Smooth muscle cell (in vitro differentiated cells): ENCODE measurements around the gene BCL2L12. TPM values are rescaled to one million over a fixed set of nuclear protein-coding genes. Genes with fewer than 3 reads are reported as not detected.

ENCODE experiments used
- DNase-seq: peaks from one replicate; lab custom pipeline; 2025; ENCODE audit not compliant: unreplicated experiment; lab: John Stamatoyannopoulos, UW
- H2AFZ ChIP-seq: fragments of 200-600 bp; sonication (generic); 2 replicates; pipeline ENCODE4 v1.6.0; 2016; ENCODE audit warnings: antibody characterized with exemption, low read depth, mild to moderate bottlenecking
- H3F3A ChIP-seq: fragments of 200-600 bp; sonication (generic); 2 replicates; pipeline ENCODE4 v1.6.0; 2017; ENCODE audit warnings: antibody characterized with exemption, low read depth
- H3K27ac ChIP-seq: fragments of 200-600 bp; sonication (generic); 2 replicates; pipeline ENCODE4 v1.5.1; 2016; ENCODE audit warnings: low read depth, mild to moderate bottlenecking
- H3K27me3 ChIP-seq: fragments of 200-600 bp; sonication (generic); 2 replicates; pipeline ENCODE4 v1.6.1; 2016; ENCODE audit warnings: low read depth, mild to moderate bottlenecking
- H3K36me3 ChIP-seq: fragments of 200-600 bp; sonication (generic); 2 replicates; pipeline ENCODE4 v1.5.1; 2016; ENCODE audit warnings: low read depth
- H3K4me1 ChIP-seq: fragments of 200-600 bp; sonication (generic); 2 replicates; pipeline ENCODE4 v1.5.1; 2016; ENCODE audit warnings: low read depth
- H3K4me2 ChIP-seq: fragments of 200-600 bp; sonication (generic); 2 replicates; pipeline ENCODE4 v1.6.0; 2016; ENCODE audit warnings: mild to moderate bottlenecking
- H3K4me3 ChIP-seq: fragments of 200-600 bp; sonication (generic); 2 replicates; pipeline ENCODE4 v1.5.1; 2016; ENCODE audit warnings: mild to moderate bottlenecking
- H3K79me2 ChIP-seq: fragments of 200-600 bp; sonication (generic); 2 replicates; pipeline ENCODE4 v1.6.0; 2016; ENCODE audit warnings: low read depth, mild to moderate bottlenecking
- H3K9ac ChIP-seq: fragments of 200-600 bp; sonication (generic); 2 replicates; pipeline ENCODE4 v1.6.0; 2016; ENCODE audit warnings: low read depth
- H3K9me3 ChIP-seq: fragments of 200-600 bp; sonication (generic); replicated peaks from 2 replicates; pipeline ENCODE4 v1.5.1; 2016; ENCODE audit warnings: low read depth
- H4K20me1 ChIP-seq: fragments of 200-600 bp; sonication (generic); 2 replicates; pipeline ENCODE4 v1.6.0; 2016; ENCODE audit warnings: low read depth
- WGBS: methylation state at CpG from one replicate; pipeline ENCODE4 v1.1.7; 2016; ENCODE audit warnings: low lambda C conversion rate; 5-methylcytosine and 5-hydroxymethylcytosine counted together
- polyA plus RNA-seq: library from polyadenylated mRNA; unstranded; fragments of >200 nt; fragmentation: Nextera tagmentation; extraction: Ambion mirVana; gene quantifications from 2 replicates; pipeline ENCODE4 v1.2.1, GENCODE V29; 2016
- total RNA-seq: library from RNA; depleted of rRNA; stranded (reverse); fragments of >200 nt; gene quantifications from 2 replicates; pipeline ENCODE4 v1.2.3, GENCODE V29; 2014
- TF ChIP-seq, protein P1 (sequence below): fragments of 200-600 bp; sonication (generic); IDR thresholded peaks from 2 replicates; pipeline ENCODE4 v1.5.1; 2017; ENCODE audit warnings: borderline replicate concordance, mild to moderate bottlenecking, antibody characterized with exemption; ENCODE audit not compliant: insufficient read depth, poor library complexity, severe bottlenecking

The BCL2L12 gene
- total and polyA plus RNA-seq, 2 experiments from 2014 or later = 10.8 to 34.0 TPM

DNA sequence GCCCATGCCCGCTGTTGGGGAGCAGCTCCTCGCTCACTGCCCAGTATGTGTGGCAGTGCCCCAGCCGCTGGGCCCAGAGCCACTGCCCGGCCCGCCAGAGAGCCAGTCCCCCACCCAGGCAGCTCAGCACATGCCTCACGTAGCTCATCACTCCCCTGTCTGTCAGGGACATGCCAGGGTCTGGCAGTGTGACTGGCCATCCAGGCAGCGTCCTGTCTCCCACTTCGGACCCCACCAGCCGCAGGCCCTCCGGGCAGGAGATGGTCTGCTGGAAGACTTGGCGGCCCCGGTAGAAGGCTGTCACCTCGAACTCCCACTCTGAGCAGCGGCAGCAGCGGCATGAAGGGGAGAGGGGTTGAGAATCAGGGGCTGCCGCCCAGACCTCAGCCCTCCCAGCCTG lies 3.7 kb upstream of the BCL2L12 start:
- DNase-seq = no peak
- no peaks in the 10 kb centered on the region for H3K27me3 ChIP-seq
- TF ChIP-seq, protein P1, sequence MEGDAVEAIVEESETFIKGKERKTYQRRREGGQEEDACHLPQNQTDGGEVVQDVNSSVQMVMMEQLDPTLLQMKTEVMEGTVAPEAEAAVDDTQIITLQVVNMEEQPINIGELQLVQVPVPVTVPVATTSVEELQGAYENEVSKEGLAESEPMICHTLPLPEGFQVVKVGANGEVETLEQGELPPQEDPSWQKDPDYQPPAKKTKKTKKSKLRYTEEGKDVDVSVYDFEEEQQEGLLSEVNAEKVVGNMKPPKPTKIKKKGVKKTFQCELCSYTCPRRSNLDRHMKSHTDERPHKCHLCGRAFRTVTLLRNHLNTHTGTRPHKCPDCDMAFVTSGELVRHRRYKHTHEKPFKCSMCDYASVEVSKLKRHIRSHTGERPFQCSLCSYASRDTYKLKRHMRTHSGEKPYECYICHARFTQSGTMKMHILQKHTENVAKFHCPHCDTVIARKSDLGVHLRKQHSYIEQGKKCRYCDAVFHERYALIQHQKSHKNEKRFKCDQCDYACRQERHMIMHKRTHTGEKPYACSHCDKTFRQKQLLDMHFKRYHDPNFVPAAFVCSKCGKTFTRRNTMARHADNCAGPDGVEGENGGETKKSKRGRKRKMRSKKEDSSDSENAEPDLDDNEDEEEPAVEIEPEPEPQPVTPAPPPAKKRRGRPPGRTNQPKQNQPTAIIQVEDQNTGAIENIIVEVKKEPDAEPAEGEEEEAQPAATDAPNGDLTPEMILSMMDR = no peak
- no peak overlapping the region for H3K27ac ChIP-seq
- no peak overlapping the region for H2AFZ ChIP-seq
- no peak overlapping the region for H3K9ac ChIP-seq
- WGBS = 97% methylated on average over 16 of the region's 16 CpGs
- peaks cover 6% of the 10 kb centered on the region for H3K4me1 ChIP-seq
- H3K9me3 ChIP-seq = no peaks in the 10 kb centered on the region
- peaks cover 14% of the 10 kb centered on the region for H3K79me2 ChIP-seq
- peaks cover 25% of the 10 kb centered on the region for H4K20me1 ChIP-seq
- no peak overlapping the region for H3K4me2 ChIP-seq
- H3F3A ChIP-seq = no peaks in the 10 kb centered on the region
- no peaks in the 10 kb centered on the region for H3K36me3 ChIP-seq
- H3K4me3 ChIP-seq = no peak overlapping the region

DNA sequence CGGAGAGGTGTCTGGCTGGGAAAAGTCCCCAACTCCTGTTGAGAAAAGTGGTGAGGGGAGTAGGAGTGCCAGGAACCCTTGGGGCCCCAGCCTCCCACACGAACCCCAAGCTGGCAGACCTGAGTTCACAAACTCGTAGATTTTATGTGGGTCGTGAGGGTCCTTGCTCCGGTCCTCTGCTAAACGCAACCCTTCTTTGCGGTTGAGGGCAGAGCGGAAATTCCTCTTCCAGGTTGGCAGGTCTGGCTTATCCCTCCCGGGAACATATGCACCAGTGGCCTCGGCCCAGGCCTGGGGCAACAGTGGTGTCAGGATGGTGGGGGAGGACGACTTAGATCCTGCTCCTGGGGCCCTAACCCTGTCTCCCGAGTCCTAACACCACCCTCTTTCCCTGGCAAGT lies 2.5 kb upstream of the BCL2L12 start:
- H4K20me1 ChIP-seq = peaks cover 25% of the 10 kb centered on the region
- peaks cover 6% of the 10 kb centered on the region for H3K4me1 ChIP-seq
- no peaks in the 10 kb centered on the region for H3K9me3 ChIP-seq
- H2AFZ ChIP-seq = no peak overlapping the region
- no peak overlapping the region for H3K4me2 ChIP-seq
- no peak overlapping the region for H3K4me3 ChIP-seq
- no peak overlapping the region for H3K9ac ChIP-seq
- no peak overlapping the region for H3K27ac ChIP-seq
- no peaks in the 10 kb centered on the region for H3K36me3 ChIP-seq
- peaks cover 14% of the 10 kb centered on the region for H3K79me2 ChIP-seq
- 94% methylated on average over 12 of the region's 12 CpGs for WGBS
- TF ChIP-seq, protein P1 = no peak
- H3F3A ChIP-seq = no peaks in the 10 kb centered on the region
- DNase-seq = no peak
- H3K27me3 ChIP-seq = no peaks in the 10 kb centered on the region

DNA sequence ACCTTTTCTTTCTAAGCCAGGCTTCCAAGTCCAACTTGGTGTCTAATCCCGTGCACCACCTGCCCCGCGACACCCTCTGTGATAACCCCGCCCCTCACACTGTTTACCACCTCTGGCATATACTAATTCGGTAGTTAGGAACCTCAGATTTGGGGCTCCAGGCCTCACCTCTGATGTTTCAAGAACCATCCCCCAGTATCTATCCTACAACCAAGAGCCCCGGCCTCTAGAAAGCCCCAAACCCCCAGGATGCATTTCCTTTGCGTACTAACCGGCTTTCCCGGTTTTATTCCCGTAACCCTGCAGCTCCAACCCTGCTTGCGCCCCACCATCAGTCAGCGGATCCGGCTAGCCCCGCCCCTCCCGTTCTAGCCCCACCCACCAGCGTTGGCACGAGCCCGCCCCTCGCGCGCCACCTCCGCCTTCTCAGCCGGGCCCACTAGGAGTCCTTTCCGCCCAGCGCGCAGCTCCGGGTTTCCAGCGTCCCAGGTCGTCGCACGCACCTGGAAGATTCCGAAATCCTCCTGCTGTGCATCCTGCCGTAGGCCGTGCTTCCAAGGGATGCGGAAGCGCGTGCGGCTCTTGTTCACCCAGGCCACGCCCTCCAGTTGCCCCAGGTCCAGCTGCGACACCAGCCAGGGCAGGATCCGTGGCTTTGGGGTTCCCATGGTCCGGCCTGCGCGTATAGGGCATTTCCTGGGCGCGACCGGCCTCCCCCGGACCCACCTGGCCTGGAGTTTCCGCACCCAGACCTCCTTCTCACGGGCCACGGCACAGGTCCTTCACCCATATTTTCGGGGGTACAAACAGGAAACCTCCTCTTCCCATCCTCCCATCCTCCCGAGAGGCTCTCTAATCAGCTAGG lies 1.3 kb upstream of the BCL2L12 start:
- no peaks in the 10 kb centered on the region for H3K36me3 ChIP-seq
- peak overlapping the region; percentile 37 for H3K9ac ChIP-seq
- H3K27ac ChIP-seq = peak overlapping the region; percentile 67
- no peaks in the 10 kb centered on the region for H3F3A ChIP-seq
- H3K9me3 ChIP-seq = no peaks in the 10 kb centered on the region
- peaks cover 14% of the 10 kb centered on the region for H3K79me2 ChIP-seq
- H3K27me3 ChIP-seq = no peaks in the 10 kb centered on the region
- WGBS = 2% methylated on average over 53 of the region's 53 CpGs
- peak overlapping the region; percentile 88 for H3K4me2 ChIP-seq
- peak overlapping the region; percentile 80 for H3K4me3 ChIP-seq
- H3K4me1 ChIP-seq = peaks cover 6% of the 10 kb centered on the region
- peaks cover 25% of the 10 kb centered on the region for H4K20me1 ChIP-seq
- TF ChIP-seq, protein P1 = no peak
- H2AFZ ChIP-seq = no peak overlapping the region
- peak; percentile 86 for DNase-seq

DNA sequence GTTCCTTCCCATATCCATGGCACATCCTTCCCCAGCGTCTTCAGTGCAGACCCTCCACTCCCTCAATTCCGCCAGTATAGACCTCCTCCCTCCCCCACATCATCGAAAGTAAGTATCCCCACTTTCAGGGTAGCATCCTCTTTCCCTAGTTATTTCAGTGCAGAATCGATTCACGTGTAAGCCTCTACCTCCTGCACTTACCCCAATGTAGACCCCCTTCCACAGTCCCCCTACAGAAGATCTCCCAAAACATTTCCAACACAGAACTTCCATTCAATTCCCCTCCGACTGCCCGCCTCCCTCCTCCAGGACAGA lies 740 bp upstream of the BCL2L12 start:
- Histone ChIP-seq H3K4me1 (peaks cover 6% of the 10 kb centered on the region), H3K27me3 (no peaks in the 10 kb centered on the region), H3K79me2 (peaks cover 14% of the 10 kb centered on the region), H3K9me3 (no peaks in the 10 kb centered on the region), H3K4me3 (peak overlapping the region; percentile 80), H3F3A (no peaks in the 10 kb centered on the region), H3K9ac (peak overlapping the region; percentile 37), H3K27ac (peak overlapping the region; percentile 67), H3K36me3 (no peaks in the 10 kb centered on the region), H4K20me1 (peaks cover 23% of the 10 kb centered on the region), H3K4me2 (peak overlapping the region; percentile 88), H2AFZ (no peak overlapping the region)
- DNase-seq = no peak
- WGBS = under 1% methylated on average over 7 of the region's 7 CpGs
- TF ChIP-seq, protein P1 = no peak
